HepG2 (cell line): Measurements from ENCODE around the gene TMIGD2. TPM values are rescaled to one million over a fixed set of nuclear protein-coding genes. Genes with fewer than 3 reads are reported as not detected.
A peak's percentile ranks its signal among the peaks of the same experiment; 100 is the strongest.

Experiments used
- ARID3A ChIP-seq: IDR thresholded peaks from 2 replicates; pipeline ENCODE4 v1.6.1; 2012; ENCODE audit warnings: low read depth, low read length, improper control_type of control experiment
- CBX2 ChIP-seq, 2 experiments: fragments of 200-600 bp in 1 of 2; sonication (generic); formaldehyde crosslinking in 1 of 2; IDR thresholded peaks; 2 replicates each; pipeline versions ENCODE4 v1.7.0 to v1.8.1; 2018 to 2022; ENCODE audit warnings: low read depth in 2 of 2, low read length in 1 of 2, mild to moderate bottlenecking in 1 of 2, missing genetic modification reagents in 1 of 2
- DMAP1 ChIP-seq: IDR thresholded peaks from 2 replicates; pipeline ENCODE4 v1.6.1; 2016
- ELF3 ChIP-seq: IDR thresholded peaks from 2 replicates; pipeline ENCODE4 v1.6.1; 2016; ENCODE audit warnings: missing genetic modification reagents, missing compliant biosample characterization
- HNRNPK ChIP-seq: fragments of 200-400 bp; formaldehyde crosslinking; IDR thresholded peaks from 2 replicates; pipeline ENCODE4 v1.6.1; 2018; ENCODE audit warnings: low read length, low read depth, moderate library complexity, mild to moderate bottlenecking; ENCODE audit not compliant: poor library complexity, severe bottlenecking
- HOMEZ ChIP-seq: IDR thresholded peaks from 2 replicates; pipeline ENCODE4 v1.6.1; 2016; ENCODE audit warnings: low read depth
- KDM2A ChIP-seq: sonication (generic); formaldehyde crosslinking; IDR thresholded peaks from 2 replicates; pipeline ENCODE4 v1.4.0; 2020; ENCODE audit warnings: low read depth, missing genetic modification reagents, borderline replicate concordance
- NCOA1 ChIP-seq: sonication (generic); formaldehyde crosslinking; IDR thresholded peaks from 2 replicates; pipeline ENCODE4 v1.9.0; 2021; ENCODE audit warnings: missing genetic modification reagents
- NR2F2 ChIP-seq: IDR thresholded peaks from 2 replicates; pipeline ENCODE4 v1.6.1; 2012; ENCODE audit warnings: low read depth, inconsistent platforms, borderline replicate concordance
- POLR2G ChIP-seq: fragments of 200-400 bp; formaldehyde crosslinking; IDR thresholded peaks from 2 replicates; pipeline ENCODE4 v1.6.1; 2018; ENCODE audit warnings: mild to moderate bottlenecking, low read depth, low read length, moderate library complexity
- RXRA ChIP-seq: sonication (generic); formaldehyde crosslinking; IDR thresholded peaks from 2 replicates; pipeline ENCODE4 v1.5.1; 2020; ENCODE audit warnings: missing genetic modification reagents
- ZBTB2 ChIP-seq: sonication (generic); formaldehyde crosslinking; IDR thresholded peaks from 2 replicates; pipeline ENCODE4 v1.8.0; 2022; ENCODE audit warnings: low read depth, missing genetic modification reagents
- ZBTB7A ChIP-seq: sonication (generic); formaldehyde crosslinking; IDR thresholded peaks from 2 replicates; pipeline ENCODE4 v1.8.0; 2022; ENCODE audit warnings: mild to moderate bottlenecking, missing genetic modification reagents
- ZFP36L1 ChIP-seq: sonication (generic); formaldehyde crosslinking; IDR thresholded peaks from 2 replicates; pipeline ENCODE4 v1.8.0; 2022; ENCODE audit warnings: mild to moderate bottlenecking, missing genetic modification reagents, moderate library complexity
- ZFX ChIP-seq: sonication (generic); formaldehyde crosslinking; IDR thresholded peaks from 2 replicates; pipeline ENCODE4 v1.4.0; 2020; ENCODE audit warnings: mild to moderate bottlenecking, low read depth, missing genetic modification reagents, moderate library complexity
- ZNF24 ChIP-seq: fragments of 450-650 bp; IDR thresholded peaks from 2 replicates; pipeline ENCODE4 v1.6.1; 2017; ENCODE audit warnings: antibody characterized with exemption, mild to moderate bottlenecking
- ZNF282 ChIP-seq: fragments of 450-650 bp; IDR thresholded peaks from 2 replicates; pipeline ENCODE4 v1.6.1; 2018; ENCODE audit not compliant: partially characterized antibody
- ZNF296 ChIP-seq: sonication (generic); formaldehyde crosslinking; conservative IDR thresholded peaks from 2 replicates; pipeline ENCODE4 v1.5.0; 2020; ENCODE audit warnings: mild to moderate bottlenecking, missing genetic modification reagents
- polyA plus RNA-seq, 8 experiments: library from polyadenylated mRNA; depleted of rRNA in 3 of 8; stranded (reverse) in 7 of 8; unstranded in 1 of 8; fragments of >200 nt; fragmentation: Illumina TruSeq in 4 of 8; extraction: Trizol in 4 of 8; gene quantifications; 2 replicates each; pipeline versions ENCODE4 v1.2.1 to v1.2.3, GENCODE V29; 2011 to 2016; ENCODE audit warnings: low read depth in 4 of 8, missing spikeins in 1 of 8, mixed read lengths in 1 of 8; ENCODE audit not compliant: insufficient read depth in 1 of 8
- total RNA-seq, 5 experiments: library from RNA; depleted of rRNA; stranded (reverse); fragments of >200 nt; fragmentation: Illumina TruSeq; extraction: Trizol; gene quantifications; 2 replicates each; pipeline ENCODE4 v1.2.3, GENCODE V29; 2016; ENCODE audit warnings: low read depth in 1 of 5
- TF ChIP-seq, protein P1 (sequence below): sonication (generic); formaldehyde crosslinking; IDR thresholded peaks from 2 replicates; pipeline ENCODE4 v1.5.0; 2020; ENCODE audit warnings: mild to moderate bottlenecking, missing genetic modification reagents, borderline replicate concordance

Gene TMIGD2
- total and polyA plus RNA-seq, 2 of the 13 experiments (the other 11 are each of a cell fraction or from before 2014, with no cell fraction given), result 0.11 to 1.0 TPM

DNA sequence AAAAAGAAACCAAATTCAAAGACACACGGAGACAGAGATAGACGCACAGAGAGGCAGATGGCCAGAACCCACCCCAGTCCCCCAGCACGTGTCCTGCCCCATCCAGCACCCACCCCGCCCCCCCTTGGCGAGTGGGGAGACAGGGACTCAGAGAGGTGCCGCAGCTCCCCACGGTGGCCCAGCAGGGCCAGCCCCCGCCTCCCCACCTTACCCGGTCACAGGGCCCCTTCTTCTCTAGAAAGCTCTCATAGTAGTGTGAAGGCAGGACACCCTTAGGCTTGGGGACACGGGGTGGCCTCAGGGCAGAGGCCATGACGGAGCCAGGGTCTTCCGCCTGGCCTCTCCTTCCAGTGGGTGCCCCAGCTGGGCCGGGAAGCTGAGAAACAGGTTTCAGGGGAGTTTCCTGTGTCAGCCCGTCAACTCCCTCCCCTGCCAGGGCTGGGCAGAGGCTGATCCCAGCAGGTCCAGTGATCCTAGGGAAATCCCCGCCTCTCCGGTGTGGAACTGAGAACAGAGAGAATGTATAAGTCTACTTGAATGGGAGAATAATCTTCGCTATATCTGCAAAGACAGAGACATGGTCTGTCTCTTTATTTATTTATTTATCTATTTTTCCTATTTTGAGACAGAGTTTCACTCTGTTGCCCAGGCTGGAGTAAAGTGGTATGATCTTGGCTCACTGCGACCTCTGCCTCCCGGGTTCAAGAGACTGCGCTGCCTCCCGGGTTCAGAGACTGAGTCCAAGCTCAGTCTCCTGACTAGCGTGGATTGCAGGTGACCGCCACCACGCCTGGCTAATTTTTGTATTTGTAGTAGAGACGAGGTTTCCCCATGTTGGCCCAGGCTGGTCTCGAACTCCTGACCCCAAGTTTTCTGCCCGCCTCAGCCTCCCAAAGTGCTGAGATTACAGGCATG is 36.5 kb upstream of the TMIGD2 start, which contains the start of gene STAP2 (continued):
- TF ChIP-seq ARID3A (no peak), NR2F2 (no peak), NCOA1 (CRISPR knock-in tag) (0 out of 2 replicates have a peak, but pooled peaks have one; percentile 53), KDM2A (CRISPR knock-in tag) (0 out of 2 replicates have a peak, but pooled peaks have one; percentile 17), ZNF24 (no peak), ELF3 (CRISPR knock-in tag) (peak; percentile 18; the same call in 1 of the 2 replicates), ZBTB2 (CRISPR knock-in tag) (no peak), ZNF282 (no peak), RXRA (CRISPR knock-in tag) (0 out of 2 replicates have a peak, but pooled peaks have one; percentile 14), ZBTB7A (no peak), HNRNPK (no peak), ZNF296 (CRISPR knock-in tag) (no peak), DMAP1 (CRISPR knock-in tag) (peak; percentile 25; the same call in 1 of the 2 replicates), CBX2 (IDR thresholded peaks at IDR 0.05; ENCODE audit: low read depth, low read length) (no peak), CBX2 (CRISPR knock-in tag; IDR thresholded peaks at IDR 0.05; ENCODE audit: low read depth) (no peak), POLR2G (peak; percentile 39; the same call in 1 of the 2 replicates), ZFP36L1 (CRISPR knock-in tag) (0 out of 2 replicates have a peak, but pooled peaks have one; percentile 36), ZFX (peak; percentile 58; the same call in 1 of the 2 replicates), HOMEZ (CRISPR knock-in tag) (no peak)
- TF ChIP-seq, protein P1, sequence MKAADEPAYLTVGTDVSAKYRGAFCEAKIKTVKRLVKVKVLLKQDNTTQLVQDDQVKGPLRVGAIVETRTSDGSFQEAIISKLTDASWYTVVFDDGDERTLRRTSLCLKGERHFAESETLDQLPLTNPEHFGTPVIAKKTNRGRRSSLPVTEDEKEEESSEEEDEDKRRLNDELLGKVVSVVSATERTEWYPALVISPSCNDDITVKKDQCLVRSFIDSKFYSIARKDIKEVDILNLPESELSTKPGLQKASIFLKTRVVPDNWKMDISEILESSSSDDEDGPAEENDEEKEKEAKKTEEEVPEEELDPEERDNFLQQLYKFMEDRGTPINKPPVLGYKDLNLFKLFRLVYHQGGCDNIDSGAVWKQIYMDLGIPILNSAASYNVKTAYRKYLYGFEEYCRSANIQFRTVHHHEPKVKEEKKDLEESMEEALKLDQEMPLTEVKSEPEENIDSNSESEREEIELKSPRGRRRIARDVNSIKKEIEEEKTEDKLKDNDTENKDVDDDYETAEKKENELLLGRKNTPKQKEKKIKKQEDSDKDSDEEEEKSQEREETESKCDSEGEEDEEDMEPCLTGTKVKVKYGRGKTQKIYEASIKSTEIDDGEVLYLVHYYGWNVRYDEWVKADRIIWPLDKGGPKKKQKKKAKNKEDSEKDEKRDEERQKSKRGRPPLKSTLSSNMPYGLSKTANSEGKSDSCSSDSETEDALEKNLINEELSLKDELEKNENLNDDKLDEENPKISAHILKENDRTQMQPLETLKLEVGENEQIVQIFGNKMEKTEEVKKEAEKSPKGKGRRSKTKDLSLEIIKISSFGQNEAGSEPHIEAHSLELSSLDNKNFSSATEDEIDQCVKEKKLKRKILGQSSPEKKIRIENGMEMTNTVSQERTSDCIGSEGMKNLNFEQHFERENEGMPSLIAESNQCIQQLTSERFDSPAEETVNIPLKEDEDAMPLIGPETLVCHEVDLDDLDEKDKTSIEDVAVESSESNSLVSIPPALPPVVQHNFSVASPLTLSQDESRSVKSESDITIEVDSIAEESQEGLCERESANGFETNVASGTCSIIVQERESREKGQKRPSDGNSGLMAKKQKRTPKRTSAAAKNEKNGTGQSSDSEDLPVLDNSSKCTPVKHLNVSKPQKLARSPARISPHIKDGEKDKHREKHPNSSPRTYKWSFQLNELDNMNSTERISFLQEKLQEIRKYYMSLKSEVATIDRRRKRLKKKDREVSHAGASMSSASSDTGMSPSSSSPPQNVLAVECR (CRISPR knock-in tag), result peak; percentile 22; the same call in 1 of the 2 replicates
